Motor neuron (in vitro differentiated cells): ENCODE results near the gene AKAP8L. TPM values are rescaled to one million over a fixed set of nuclear protein-coding genes. Genes with fewer than 3 reads are reported as not detected.
"Not testable (repeated sequence)": the region's sequence is repeated elsewhere in the genome, so short reads cannot be mapped to it uniquely, and the experiment has no call there.

Experiments used
- ATAC-seq, 8 experiments: fragments of 200-7000 bp; cut with Tn5 transposase; replicated peaks in 6 of 8; 2 replicates each; pipeline ENCODE4 v1.8.0; 2021; ENCODE audit warnings: mild to moderate bottlenecking in 8 of 8, moderate library complexity in 8 of 8
- H3K27ac ChIP-seq, 2 donors: fragments of 250-450 bp; sonication (Bioruptor Pico); 2 replicates each; pipeline ENCODE4 v1.9.0; 2021; ENCODE audit warnings: antibody characterized with exemption in 2 of 2, mild to moderate bottlenecking in 2 of 2, moderate library complexity in 1 of 2
- H3K4me1 ChIP-seq, 2 donors: fragments of 250-450 bp; sonication (Bioruptor Pico); replicated peaks in 1 of 2; 2 replicates each; pipeline ENCODE4 v1.6.1; 2021; ENCODE audit warnings: antibody characterized with exemption in 2 of 2, mild to moderate bottlenecking in 2 of 2, moderate library complexity in 1 of 2
- H3K4me3 ChIP-seq, 5 donors: fragments of 250-450 bp; sonication (Bioruptor Pico); 2 replicates each; pipeline ENCODE4 v1.9.0; 2021; ENCODE audit warnings: antibody characterized with exemption in 5 of 5, mild to moderate bottlenecking in 5 of 5, moderate library complexity in 4 of 5
- WGBS, 10 experiments: fragments of 450-650 bp; shearing (Covaris generic); methylation state at CpG; one replicate each; pipeline ENCODE4 v1.0.0; 2022; 5-methylcytosine and 5-hydroxymethylcytosine counted together
- in situ Hi-C, 9 experiments: fragments of 400-800 bp; cut with MboI; loops; one replicate each; pipeline ENCODE4 v1.15.0; 2021; ENCODE audit warnings: low sequenced_read_pairs in 9 of 9, low pct_unique_long_range_greater_than_20kb in 2 of 9; ENCODE audit not compliant: unreplicated experiment in 9 of 9
- total RNA-seq, 8 experiments: library from RNA; unstranded; fragments of 300-600 nt; gene quantifications; 2 replicates each; pipeline versions ENCODE4 v1.2.3 to v1.2.4, GENCODE V29; 2022

AKAP8L gene
- total RNA-seq, 8 experiments from 2014 or later = 71.1 to 147 (median 108) TPM

GRCh38 chr19:15363048-15363447 is 55.7 kb downstream of the AKAP8L start:
- ATAC-seq, in situ Hi-C loops, H3K4me3 ChIP-seq, H3K27ac ChIP-seq, H3K4me1 ChIP-seq: not testable (repeated sequence)
- no CpG with 5 or more reads among the region's 30 CpGs for WGBS, 10 experiments

- in situ Hi-C loops, H3K4me1 ChIP-seq, ATAC-seq, H3K27ac ChIP-seq, H3K4me3 ChIP-seq: not testable (repeated sequence)
- WGBS, 10 experiments = 60 to 100% (median 85%) methylated on average over 1 to 3 of the region's 4 CpGs; no CpG with 5 or more reads in 2 of the 10 experiments
Observed at GRCh38 chr19:15360015-15360414, 58.8 kb downstream of the AKAP8L start.

DNA sequence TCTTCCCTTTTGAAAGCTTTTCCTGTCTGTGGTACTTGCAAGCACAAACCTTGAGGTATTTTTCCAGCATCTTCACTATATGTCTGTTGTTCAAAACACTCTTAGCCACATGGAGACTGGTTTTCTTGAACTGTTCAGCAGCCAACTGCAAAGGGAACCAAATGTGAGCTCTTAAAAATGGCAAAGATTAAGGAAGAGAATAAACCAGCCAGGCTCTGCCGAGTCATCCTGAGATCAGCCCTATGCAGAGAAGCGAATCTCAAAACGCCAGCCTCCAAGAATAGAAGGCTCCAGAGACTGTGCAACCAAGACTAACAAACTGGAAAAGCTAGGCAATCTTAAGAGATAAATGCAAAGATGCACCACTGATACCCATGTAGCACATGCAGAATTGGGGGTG is 59.9 kb downstream of the AKAP8L start:
- Histone ChIP-seq H3K27ac (no peak overlapping the region), H3K4me3 (no peak overlapping the region), H3K4me1 (no peaks in the 10 kb centered on the region)
- in situ Hi-C loops = no loop called here
- WGBS, 10 experiments = 40 to 100% (median 82%) methylated on average over 1 to 3 of the region's 3 CpGs; no CpG with 5 or more reads in 2 of the 10 experiments
- peak in 2 of 8 experiments; percentile 69 to 73 for ATAC-seq

GRCh38 chr19:15357906-15358305 is 60.9 kb downstream of the AKAP8L start:
- in situ Hi-C loops = no loop called here
- H3K4me3 ChIP-seq = no peak overlapping the region
- H3K4me1 ChIP-seq = no peaks in the 10 kb centered on the region
- no peak overlapping the region for H3K27ac ChIP-seq
- WGBS, 10 experiments = 90 to 100% (median 100%) methylated on average over 1 to 3 of the region's 4 CpGs; no CpG with 5 or more reads in 3 of the 10 experiments
- ATAC-seq = no peak

- 69 to 100% (median 95%) methylated on average over 1 to 12 of the region's 27 CpGs; no CpG with 5 or more reads in 2 of the 10 experiments for WGBS, 10 experiments
- no peak overlapping the region for H3K27ac ChIP-seq
Observed at GRCh38 chr19:15354566-15355296, 64.1 kb downstream of the AKAP8L start.

DNA sequence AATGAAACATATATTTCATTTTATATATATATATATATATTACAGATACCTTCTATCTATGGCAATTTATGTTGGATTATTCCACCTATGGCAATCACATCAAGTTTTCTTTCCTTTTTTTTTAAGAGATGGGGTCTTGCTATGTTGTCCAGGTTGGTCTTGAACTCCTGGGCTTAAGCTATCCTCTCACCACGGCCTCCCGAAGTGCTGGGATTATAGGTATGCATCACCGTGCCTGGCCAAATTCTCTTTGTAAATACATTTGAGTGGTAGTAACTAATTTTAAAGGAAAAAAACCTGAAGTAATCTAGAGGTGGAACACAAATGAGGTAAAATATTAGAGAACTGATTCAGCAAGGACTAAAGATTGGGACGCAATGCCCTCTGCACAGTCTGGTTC is 64.9 kb downstream of the AKAP8L start:
- ATAC-seq = no peak
- no peak overlapping the region for H3K27ac ChIP-seq
- in situ Hi-C loops = no loop called here
- WGBS, 10 experiments = 76 to 100% (median 100%) methylated on average over 1 to 4 of the region's 4 CpGs; no CpG with 5 or more reads in 3 of the 10 experiments
- H3K4me3 ChIP-seq = no peak overlapping the region
- H3K4me1 ChIP-seq = no peaks in the 10 kb centered on the region

More at GRCh38 chr19:15354566-15355296, 64.1 kb downstream of the AKAP8L start:
- H3K4me3 ChIP-seq = no peak overlapping the region
- in situ Hi-C loops = no loop called here
- ATAC-seq = peak in 4 of 8 experiments; percentile 16 to 52 (median 26)
- H3K4me1 ChIP-seq = no peaks in the 10 kb centered on the region

DNA sequence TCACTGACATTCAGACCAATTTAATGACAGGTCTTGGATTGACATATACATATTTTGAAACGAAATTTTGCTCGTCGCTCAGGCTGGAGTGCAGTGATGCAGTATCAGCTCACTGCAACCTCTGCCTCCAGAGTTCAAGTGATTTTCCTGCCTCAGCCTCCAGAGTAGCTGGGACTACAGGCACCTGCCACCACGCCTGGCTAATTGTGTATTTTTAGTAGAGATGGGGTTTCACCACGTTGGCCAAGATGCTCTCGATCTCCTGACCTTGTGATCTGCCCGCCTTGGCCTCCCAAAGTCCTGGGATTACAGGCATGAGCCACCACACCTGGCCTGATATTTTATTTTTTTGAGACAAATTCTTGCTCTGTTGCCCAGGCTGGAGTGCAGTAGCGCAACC is 66.3 kb downstream of the AKAP8L start:
- 60 to 100% (median 91%) methylated on average over 1 to 6 of the region's 8 CpGs; no CpG with 5 or more reads in 1 of the 10 experiments for WGBS, 10 experiments
- in situ Hi-C loops, H3K4me3 ChIP-seq, ATAC-seq, H3K27ac ChIP-seq, H3K4me1 ChIP-seq: not testable (repeated sequence)

DNA sequence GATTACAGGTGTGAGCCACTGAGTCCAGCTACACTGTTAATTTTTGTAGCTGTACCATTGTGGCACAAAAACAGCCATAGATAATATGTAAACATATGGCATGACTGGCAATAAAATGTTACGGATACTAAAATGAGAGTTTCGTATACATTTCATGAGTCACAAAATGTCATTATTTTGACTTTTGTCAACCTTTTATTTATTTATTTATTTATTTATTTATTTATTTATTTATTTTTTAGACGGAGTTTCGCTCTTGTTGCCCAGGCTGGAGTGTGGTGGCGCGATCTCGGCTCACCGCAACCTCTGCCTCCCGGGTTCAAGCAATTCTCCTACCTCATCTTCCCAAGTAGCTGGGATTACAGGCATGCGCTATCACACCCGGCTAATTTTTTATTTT is 77.5 kb downstream of the AKAP8L start:
- H3K4me1 ChIP-seq, H3K27ac ChIP-seq, ATAC-seq, H3K4me3 ChIP-seq, in situ Hi-C loops: not testable (repeated sequence)
- 93 to 100% (median 98%) methylated on average over 5 to 11 of the region's 11 CpGs; no CpG with 5 or more reads in 1 of the 10 experiments for WGBS, 10 experiments

DNA sequence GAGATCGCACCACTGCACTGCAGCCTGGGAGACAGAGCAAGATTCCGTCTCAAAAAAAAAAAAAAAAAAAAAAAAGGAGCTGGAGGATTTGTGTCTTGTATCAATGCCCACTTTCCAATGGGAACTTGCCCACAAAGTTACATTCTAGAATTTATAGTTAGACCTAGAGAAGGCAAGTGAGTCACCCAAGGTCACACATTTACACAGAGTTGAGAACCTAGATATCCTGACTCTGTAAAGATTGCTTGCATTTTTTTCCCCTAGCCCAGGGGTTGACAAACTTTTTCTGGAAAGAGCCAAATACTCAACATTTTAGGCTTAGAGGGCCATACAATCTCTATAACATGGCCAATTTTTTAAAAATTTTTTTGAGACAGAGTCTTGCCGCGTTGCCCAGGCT is 78.7 kb downstream of the AKAP8L start:
- 57 to 100% (median 91%) methylated on average over 2 to 4 of the region's 4 CpGs; no CpG with 5 or more reads in 3 of the 10 experiments for WGBS, 10 experiments
- in situ Hi-C loops = no loop called here
- Histone ChIP-seq H3K4me1 (no peaks in the 10 kb centered on the region), H3K27ac (no peak overlapping the region), H3K4me3 (no peak overlapping the region)
- no peak for ATAC-seq

DNA sequence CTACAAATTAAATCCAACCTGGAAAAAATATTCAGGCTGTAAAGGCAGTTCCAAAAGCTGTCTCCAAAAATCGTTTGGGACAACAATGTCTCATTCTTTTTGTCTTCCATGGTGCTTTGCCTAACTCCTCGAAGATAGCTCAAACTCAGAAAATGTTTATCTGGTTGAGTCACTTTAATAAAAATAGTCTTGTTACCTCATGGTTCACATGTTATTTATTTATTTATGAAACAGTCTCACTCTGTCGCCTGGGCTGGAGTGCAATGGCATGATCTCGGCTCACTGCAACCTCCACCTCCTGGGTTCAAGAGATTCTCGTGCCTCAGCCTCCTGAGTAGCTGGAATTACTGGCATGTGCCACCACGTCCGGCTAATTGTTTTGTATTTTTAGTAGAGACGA is 81.6 kb downstream of the AKAP8L start:
- 8 to 91% (median 57%) methylated on average over 1 to 5 of the region's 8 CpGs; no CpG with 5 or more reads in 1 of the 10 experiments for WGBS, 10 experiments
- H3K4me3 ChIP-seq = no peak overlapping the region
- peaks cover 0 to 5% of the 10 kb centered on the region in 2 donors for H3K4me1 ChIP-seq
- H3K27ac ChIP-seq = no peak overlapping the region
- ATAC-seq = peak in 1 of 8 experiments; percentile 9
- in situ Hi-C loops = no loop called here

DNA sequence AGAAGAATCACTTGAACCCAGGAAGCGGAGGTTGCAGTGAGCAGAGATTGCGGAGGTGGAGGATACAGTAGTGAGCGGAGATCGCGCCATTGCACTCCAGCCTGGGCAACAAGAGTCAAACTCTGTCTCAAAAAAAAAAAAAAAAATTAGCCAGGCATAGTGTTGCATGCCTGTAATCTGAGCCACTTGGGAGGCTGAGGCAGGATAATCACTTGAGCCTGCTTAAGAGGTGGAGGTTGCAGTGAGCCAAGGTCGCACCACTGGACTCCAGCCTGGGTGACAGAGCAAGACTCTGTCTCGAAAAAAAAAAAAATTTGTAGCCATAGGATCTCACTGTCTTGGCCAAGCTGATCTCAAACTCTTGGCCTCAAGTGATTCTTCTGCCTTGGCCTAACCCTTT is 82.8 kb downstream of the AKAP8L start:
- in situ Hi-C loops, H3K4me1 ChIP-seq, H3K27ac ChIP-seq, H3K4me3 ChIP-seq, ATAC-seq: not testable (repeated sequence)
- 50 to 92% (median 80%) methylated on average over 2 to 7 of the region's 7 CpGs; no CpG with 5 or more reads in 4 of the 10 experiments for WGBS, 10 experiments

- Histone ChIP-seq H3K27ac (peak within 1 kb of the TSS; percentile 98 to 99), H3K4me1 (peaks cover 8 to 19% of the 10 kb centered on the region in 2 donors), H3K4me3 (peak within 1 kb of the TSS; percentile 58 to 99 (median 84))
- peak; percentile 41 to 90 (median 84) for ATAC-seq
- in situ Hi-C loops = no loop called here
- 0 to 3% (median 0%) methylated on average over 1 to 6 of the region's 81 CpGs; no CpG with 5 or more reads in 6 of the 10 experiments for WGBS, 10 experiments
Observed at GRCh38 chr19:15332311-15332996, 86.3 kb downstream of the AKAP8L start, which contains the start of gene BRD4. Gene BRD4, minus strand, starts transcription at chr19:15332539. Its CDS starts 59,440 bp downstream, at chr19:15273099.
